Suppressor macrophage treated with lipopolysaccharide for 4 hours (primary cell): ENCODE measurements around the gene CD55.

Experiments
- DNase-seq: peaks from one replicate; pipeline ENCODE4 v3.0.0-alpha.2; 2020

The CD55 gene

GRCh38 chr1:207364614-207365013 lies 43.1 kb downstream of the CD55 start:
- DNase-seq = no peak

DNA sequence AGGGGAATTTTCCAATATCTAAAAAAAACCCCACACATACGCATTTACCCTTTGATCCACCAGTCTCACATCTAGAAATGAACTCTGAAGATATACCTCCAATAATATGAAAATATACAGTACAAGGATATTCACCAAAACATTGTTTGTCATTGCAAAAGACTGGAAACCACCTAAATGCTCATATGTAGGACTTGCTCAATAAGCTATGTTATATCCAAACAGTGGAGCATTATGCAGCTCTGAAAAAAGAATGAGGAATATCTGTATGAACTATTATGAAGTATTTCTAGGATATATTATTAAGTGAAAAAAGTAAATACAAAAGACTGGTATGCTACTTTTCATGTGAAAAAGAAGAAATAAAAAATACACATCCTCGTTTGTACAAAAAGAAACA lies 43.6 kb downstream of the CD55 start:
- peak; percentile 39 for DNase-seq

- no peak for DNase-seq
Measured at GRCh38 chr1:207366022-207366421, 44.5 kb downstream of the CD55 start.

DNA sequence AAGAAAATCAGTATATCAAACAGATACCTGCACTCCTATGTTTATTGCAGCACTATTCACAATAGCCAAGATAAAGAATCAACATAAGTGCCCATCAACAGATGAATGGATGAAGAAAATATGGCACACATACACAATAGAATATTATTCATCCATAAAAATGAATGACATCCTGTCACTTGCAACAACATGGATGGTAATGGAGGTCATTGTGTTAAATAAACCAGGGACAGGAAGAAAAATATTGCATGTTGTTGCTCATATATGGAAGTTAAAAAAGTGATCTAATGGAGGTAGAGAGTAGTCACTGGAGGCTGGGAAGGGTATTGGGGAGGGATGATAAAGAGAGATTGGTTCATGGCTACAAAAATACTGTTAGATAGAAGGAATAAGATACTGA lies 67.2 kb downstream of the CD55 start:
- no peak for DNase-seq

- no peak for DNase-seq
Measured at GRCh38 chr1:207389728-207390464, 68.4 kb downstream of the CD55 start.

- no peak for DNase-seq
Measured at GRCh38 chr1:207393610-207394009, 72.1 kb downstream of the CD55 start.

- no peak for DNase-seq
Measured at GRCh38 chr1:207396168-207396746, 74.8 kb downstream of the CD55 start.

- DNase-seq = no peak
Measured at GRCh38 chr1:207397525-207397926, 76.0 kb downstream of the CD55 start.

DNA sequence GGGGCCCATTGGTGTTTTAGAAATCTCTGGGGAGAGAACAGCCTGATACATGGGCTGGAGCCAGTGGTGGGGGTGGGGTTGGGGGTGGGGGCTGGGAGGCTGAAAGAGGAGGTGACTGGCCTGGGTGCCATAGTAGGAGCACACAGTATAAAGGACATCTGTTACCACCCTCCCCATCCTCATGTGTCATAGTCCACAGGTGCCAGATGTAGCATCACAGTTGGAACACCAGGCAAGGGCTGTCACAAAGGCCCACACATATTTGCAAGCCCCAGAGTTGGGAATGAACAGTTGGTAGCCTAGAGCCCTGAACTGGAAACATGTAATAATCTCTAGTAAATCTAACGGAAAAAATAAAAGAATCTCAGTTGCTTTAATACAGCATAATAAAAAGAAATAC lies 77.5 kb downstream of the CD55 start:
- DNase-seq = no peak

- DNase-seq = no peak
Measured at GRCh38 chr1:207401578-207401977, 80.1 kb downstream of the CD55 start.

DNA sequence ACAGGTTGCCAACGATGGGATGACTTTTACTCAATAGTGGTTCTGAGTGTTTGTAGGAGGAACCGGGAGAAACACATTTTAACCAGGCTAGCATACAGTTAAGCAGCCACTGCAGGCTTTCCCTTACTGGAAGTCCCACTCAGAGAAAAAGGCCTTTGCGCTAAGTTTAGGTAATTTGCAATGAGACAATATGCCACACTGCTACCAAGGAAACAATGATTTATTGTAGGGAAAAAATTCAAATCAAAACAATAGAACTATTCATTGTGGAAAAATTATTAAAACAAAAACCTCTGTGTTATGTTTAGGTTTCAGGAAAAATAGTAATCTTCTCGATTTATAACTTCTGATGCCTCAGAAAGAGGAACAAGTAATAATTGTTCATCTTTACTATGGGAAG lies 81.3 kb downstream of the CD55 start:
- no peak for DNase-seq

DNA sequence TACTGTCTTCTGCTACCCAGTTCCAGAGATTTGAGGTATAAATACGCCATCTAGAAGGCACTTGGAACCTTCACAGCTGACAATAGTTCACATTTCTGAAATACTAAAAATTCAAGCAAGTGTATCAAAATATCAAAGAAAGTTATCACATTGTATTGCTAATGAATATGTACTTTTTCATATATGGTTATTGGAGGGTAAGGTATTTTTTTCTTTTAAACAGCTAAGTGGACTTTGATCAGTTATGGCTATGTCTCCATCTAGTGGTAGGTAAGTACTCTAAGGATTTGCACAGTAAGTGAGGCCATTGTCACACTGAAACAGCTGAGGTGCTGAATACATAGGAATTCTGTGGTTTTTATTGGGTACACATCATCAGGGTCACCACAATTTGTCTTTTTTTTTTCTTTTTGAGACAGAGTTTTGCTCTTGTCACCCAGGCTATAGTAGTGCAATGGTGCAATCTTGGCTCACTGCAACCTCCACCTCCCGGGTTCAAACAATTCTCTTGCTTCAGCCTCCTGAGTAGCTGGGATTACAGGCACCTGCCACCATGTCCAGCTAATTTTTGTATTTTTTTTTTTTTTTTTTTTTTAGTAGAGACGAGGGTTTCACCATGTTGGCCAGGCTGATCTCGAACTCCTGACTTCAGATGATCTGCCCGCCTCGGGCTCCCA lies 83.5 kb downstream of the CD55 start:
- DNase-seq = peak; percentile 79

DNA sequence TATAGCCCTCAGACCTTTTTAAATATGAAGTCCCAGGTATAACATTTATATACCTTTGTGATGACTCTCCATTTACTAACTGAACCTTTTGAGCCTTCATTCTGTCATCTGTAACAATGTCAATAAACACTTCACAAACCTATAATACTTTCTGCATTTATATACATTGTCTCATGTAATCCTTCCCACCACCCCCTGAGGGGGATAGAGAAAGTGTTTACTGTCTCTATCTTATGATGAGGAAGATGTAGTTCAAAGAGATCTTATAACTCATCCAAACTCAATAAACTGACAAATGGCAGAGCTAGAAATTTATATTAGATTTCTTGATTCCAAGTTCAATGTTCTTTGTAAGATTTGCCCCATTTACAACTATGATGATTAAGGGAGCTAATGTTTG lies 84.3 kb downstream of the CD55 start:
- DNase-seq = no peak

- peak; percentile 89 for DNase-seq
Measured at GRCh38 chr1:207407655-207408260, 86.3 kb downstream of the CD55 start.
